NCI-H2196 treated with DMSO at 0.1 percent for 48 hours (cell line): ENCODE results near the gene MGAT5.

Source experiments
- DNase-seq: peaks from one replicate; lab custom pipeline; 2025; ENCODE audit not compliant: unreplicated experiment; lab: John Stamatoyannopoulos, UW

MGAT5 gene

DNA sequence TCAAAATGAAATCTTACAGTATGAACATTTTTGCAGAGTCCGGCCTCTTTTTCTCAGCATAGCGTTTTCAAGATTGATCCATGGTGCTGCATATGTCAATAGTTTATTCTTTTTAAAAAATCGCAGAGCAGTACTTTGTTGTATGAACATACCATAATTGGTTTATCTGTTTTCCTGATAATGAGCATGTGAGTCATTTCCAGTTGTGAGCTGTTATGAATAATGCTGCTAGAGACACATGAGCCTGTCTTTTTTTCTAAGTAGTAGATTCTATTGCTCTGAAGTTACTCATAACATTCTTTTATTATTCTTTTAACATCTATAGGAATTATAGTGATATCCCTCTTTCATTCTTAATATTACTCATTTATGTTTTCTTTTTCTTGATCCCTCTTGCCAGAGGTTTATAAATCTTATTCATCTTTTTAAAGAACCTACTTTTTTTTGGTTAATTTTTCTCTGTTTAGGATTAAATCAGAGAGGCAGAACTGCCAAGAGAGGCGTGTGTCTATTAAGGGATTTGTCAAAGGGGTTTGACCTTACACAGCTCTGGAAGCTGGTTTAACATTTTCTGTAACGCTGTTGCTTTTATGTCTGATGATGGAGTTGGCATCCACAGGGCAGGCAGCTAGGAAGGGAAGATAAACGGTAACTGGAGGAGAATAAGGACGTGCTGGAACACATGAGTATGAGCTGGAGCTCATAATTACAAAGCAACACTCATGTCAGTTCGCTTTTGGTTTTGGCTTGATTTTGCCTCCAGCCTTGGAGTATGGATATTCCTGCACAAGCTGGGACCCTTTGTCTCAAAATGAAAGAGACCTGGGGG lies 47.4 kb downstream of the MGAT5 start:
- DNase-seq = no peak

- DNase-seq = no peak
Measured at GRCh38 chr2:134301928-134302260, 48.0 kb downstream of the MGAT5 start.

GRCh38 chr2:134304394-134305108 lies 50.7 kb downstream of the MGAT5 start:
- no peak for DNase-seq

GRCh38 chr2:134305109-134305491 lies 51.2 kb downstream of the MGAT5 start:
- no peak for DNase-seq

GRCh38 chr2:134306521-134306920 lies 52.6 kb downstream of the MGAT5 start:
- no peak for DNase-seq

DNA sequence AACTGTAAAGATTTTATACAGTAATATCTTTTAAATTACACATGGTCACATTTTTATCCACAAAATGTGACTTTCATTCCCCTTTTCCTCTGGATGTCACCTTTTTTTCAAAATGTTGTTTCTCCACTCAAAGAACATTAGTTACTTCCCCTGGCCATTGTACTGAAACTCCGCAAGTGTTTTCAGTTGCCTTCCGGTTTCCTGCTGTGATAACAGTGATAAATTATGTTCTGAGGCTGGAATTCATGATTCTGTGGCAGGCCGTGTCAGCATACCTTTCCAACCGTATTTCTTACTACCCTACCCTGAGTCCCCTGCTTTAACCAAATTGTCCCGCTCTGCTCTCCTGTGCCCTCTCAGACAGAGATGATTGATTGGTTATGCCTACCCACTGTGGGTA lies 53.5 kb downstream of the MGAT5 start:
- DNase-seq = no peak

DNA sequence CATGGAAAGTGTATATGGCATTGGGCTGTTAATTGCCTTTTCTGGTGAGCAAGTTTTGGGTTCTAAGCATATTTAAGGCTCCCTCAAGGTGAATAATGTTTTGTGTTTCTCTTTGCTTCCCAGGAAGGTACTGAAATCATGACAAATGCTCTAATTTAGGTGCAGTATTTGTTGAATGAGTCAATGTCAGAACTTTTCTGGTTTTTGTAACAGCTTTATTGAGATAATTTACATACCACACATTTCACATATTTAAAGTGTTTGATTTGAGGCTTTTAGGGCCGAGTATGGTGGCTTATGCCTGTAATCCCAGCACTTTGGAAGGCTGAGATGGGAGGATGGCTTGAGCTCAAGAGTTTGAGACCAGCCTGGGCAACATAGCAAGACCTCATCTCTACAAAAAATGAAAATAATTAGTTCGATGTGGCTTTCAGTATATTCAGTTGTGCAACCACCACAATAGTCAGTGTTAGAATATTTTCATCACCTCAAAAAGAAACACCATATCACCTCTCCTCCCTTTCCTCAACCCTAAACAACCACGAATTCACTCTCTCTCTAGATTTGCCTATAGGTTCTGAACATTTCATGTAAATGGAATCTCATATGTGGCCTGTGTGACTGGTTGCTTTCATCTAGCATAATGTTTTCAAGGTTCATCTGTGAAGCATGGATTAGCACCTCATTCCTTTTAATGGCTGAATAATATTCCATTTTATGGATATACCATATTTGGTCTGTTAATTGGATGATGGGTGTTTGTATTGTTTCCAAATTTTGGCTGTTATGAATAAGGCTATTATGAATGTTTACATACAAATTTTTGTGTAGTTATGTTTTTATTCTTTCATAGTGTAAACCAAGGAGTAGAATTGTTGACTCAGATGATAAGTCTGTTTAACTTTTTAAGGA lies 54.9 kb downstream of the MGAT5 start:
- DNase-seq = no peak

DNA sequence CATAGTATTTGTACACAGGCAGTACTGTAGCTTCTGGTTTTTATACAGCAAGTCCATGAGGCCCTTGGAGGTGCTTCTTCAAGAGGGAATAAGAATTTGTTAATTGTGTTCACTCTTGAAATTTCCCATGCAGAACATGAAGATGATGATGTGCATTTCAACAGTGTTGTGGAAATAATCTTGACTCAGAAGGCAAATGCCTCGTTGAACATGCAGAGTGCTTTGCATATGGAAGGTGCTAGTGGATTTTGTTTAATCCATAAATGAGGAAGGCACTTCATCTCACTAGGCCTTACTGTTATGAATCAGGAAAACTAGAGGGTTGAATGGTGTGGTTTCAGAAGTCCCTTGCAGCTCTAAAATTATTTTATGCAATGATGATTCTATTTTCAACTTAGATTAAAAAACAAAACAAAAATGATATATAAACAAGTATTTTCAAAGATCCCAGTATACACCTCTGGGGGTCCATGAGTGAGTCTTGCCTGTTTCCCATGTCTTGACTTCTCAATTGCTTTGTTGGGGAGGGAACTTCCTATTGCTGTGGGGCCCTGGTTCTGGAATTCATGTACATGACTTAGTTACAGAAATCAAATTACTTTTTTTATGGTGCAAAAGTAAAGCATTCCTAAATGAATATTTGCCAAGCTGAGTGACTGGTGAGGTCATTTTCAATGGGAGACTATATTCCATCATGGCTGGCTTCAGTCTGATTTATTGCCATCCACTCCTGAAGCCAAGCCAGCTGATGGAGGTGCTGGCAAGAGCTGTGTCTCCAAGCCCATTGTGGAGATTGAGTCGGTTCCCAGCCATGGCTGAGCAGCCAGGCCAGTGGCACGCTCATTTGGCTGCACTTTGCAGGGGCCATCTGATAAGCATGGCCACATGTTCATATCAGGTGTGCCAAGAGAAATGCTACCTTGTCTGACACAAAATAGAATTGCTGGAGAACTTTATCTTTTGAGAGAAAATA lies 56.5 kb downstream of the MGAT5 start:
- DNase-seq = no peak

DNA sequence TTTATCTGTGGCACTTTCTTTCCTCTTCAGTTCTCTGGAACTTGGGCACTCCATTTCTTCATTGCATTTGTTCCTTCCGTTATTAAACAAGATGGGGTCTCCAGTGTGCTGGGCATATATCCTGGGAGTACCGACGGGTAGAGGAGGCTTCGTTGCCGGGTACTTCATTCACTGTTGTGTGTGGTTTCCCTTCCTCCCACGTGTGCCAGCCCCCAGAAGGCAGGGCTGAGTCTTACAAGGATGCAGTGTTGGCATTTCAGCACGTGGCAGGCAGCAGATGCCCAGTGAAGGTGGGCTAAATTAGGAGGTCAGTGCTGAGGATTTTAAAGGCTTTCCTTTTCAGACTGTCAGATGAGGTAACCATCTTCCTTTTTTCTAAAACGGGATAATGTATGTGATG lies 58.6 kb downstream of the MGAT5 start:
- DNase-seq = no peak

GRCh38 chr2:134314202-134314601 lies 60.3 kb downstream of the MGAT5 start:
- no peak for DNase-seq

GRCh38 chr2:134314681-134315368 lies 61.0 kb downstream of the MGAT5 start:
- no peak for DNase-seq

- DNase-seq = no peak
Measured at GRCh38 chr2:134315471-134315870, 61.6 kb downstream of the MGAT5 start.

- no peak for DNase-seq
Measured at GRCh38 chr2:134319596-134320254, 65.9 kb downstream of the MGAT5 start.

DNA sequence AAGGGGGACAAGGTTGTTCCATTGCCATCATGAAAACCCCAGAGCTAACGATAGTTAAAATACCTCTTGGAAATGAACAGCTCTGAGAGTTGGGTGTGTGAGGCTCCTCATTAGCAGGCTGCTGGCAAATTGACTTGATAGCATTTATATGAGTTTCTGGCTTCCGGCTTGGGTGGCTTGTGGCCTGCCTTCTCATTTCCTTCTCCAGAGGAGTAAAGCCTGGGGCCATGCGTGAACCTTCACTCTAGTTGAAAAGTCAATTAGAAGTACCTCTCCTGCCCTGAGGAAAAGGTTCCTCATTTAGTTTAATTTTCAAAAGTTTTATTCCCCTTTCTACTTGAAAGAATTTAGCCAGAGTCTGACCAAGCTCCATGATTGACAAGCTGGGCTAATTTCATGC lies 67.1 kb downstream of the MGAT5 start:
- DNase-seq = no peak

GRCh38 chr2:134323777-134324176 lies 69.9 kb downstream of the MGAT5 start:
- no peak for DNase-seq

GRCh38 chr2:134324430-134324829 lies 70.6 kb downstream of the MGAT5 start:
- no peak for DNase-seq

DNA sequence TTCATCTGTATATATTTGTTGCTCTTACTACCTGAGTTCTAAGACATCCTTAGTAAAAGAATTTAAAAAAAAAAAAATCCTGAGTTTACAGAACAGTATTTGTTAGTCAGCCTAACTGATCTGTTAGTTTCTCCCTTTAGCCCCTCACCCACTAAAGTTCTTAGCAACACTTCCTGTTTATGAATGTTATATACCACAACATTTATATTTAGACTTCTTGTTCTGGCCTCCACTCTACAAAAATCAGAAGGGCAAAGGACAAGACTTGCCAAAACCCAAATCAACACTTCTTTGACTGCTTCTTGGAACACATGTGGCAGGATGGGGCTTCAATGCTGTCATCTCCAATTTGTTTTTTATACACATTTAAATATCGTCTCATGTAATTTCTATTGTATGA lies 71.1 kb downstream of the MGAT5 start:
- DNase-seq = no peak

GRCh38 chr2:134325696-134326095 lies 71.8 kb downstream of the MGAT5 start:
- no peak for DNase-seq

GRCh38 chr2:134327367-134327766 lies 73.5 kb downstream of the MGAT5 start:
- DNase-seq = no peak
